HG02571 (cell line): Measurements from ENCODE around the gene EEIG2.
"Not testable (repeated sequence)": the region's sequence is repeated elsewhere in the genome, so short reads cannot be mapped to it uniquely, and the experiment has no call there.

Source experiments
- ATAC-seq: cut with Tn5 transposase; IDR thresholded peaks from one replicate; pipeline ENCODE4 v1.9.1; 2021; ENCODE audit warnings: mild to moderate bottlenecking, moderate library complexity; ENCODE audit not compliant: unreplicated experiment

Gene EEIG2

GRCh38 chr1:108541861-108542260 lies 18.0 kb upstream of the EEIG2 start:
- ATAC-seq = no peak

DNA sequence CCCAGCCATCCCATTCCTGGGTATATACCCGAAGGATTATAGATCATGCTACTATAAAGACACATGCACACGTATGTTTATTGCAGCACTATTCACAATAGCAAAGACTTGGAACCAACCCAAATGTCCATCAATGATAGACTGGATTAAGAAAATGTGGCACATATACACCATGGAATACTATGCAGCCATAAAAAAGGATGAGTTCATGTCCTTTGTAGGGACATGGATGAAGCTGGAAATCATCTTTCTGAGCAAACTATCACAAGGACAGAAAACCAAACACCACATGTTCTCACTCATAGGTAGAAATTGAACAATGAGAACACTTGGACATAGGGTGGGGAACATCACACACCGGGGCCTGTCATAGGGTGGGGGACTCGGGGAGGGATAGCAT lies 12.4 kb upstream of the EEIG2 start:
- ATAC-seq = not testable (repeated sequence)

- ATAC-seq = peak; percentile 95
These were observed 8.6 kb upstream of the EEIG2 start for GRCh38 chr1:108551137-108551862.

DNA sequence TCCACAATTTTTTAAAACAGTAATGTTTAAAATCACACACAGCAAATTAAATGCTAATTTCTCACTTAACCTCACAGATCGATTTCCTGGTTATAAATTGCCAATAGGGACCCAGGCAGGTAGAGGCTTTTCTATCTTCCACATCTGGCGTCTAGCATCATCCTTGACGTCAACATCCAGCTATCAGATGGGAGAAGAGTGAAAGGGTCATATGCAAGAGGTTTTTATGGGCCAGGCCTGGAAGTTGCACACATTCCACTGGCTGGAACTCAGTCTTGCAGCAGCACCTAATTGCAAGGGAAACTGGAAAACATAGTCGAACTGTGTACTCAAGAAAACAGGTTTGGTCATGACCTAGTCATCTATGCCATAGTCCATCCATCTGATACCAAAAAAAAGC lies 6.0 kb upstream of the EEIG2 start:
- ATAC-seq = no peak

GRCh38 chr1:108554682-108555427 lies 5.0 kb upstream of the EEIG2 start:
- no peak for ATAC-seq

- ATAC-seq = no peak
These were observed 3.8 kb upstream of the EEIG2 start for GRCh38 chr1:108556066-108556465.

DNA sequence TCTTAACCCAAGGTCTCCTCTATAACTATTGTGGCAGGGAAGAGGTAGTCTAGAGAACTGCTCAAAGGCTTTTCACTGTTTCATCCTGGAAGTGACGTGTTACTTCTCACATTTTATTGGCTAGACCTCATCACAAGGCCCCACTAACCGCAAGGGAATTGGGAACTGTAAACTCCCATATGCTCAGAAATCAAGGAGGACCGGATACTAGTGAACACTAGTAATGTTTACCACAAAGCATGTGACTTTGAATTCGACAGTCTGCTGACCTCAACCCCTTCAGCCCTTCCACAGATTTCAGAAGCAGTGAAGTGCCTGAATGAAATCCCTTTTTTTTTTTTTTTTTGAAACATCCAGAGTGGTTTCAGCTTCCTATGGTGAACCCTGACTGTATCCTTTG lies 3.4 kb upstream of the EEIG2 start:
- ATAC-seq = no peak

DNA sequence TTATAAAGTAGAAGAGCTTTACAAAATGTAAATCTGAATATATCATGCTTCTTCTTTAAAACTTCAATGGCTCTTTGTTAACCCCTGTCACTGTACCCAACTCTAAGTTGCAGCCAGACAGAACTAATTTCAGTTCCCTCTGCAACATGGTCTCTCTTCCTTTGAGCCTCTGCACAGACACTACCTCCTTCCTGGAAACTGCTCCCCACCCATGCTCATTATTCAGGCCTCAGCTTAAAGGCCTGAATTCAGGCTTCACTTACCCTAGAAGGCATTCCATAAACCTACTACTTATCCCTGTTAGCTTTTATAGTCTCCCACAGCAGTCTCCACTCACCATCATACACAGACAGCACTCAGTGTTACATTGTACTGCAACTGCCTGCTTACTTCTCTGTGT lies 2.6 kb upstream of the EEIG2 start:
- peak; percentile 18 for ATAC-seq

- peak; percentile 31 for ATAC-seq
These were observed 431 bp downstream of the EEIG2 start for GRCh38 chr1:108560189-108560873.

DNA sequence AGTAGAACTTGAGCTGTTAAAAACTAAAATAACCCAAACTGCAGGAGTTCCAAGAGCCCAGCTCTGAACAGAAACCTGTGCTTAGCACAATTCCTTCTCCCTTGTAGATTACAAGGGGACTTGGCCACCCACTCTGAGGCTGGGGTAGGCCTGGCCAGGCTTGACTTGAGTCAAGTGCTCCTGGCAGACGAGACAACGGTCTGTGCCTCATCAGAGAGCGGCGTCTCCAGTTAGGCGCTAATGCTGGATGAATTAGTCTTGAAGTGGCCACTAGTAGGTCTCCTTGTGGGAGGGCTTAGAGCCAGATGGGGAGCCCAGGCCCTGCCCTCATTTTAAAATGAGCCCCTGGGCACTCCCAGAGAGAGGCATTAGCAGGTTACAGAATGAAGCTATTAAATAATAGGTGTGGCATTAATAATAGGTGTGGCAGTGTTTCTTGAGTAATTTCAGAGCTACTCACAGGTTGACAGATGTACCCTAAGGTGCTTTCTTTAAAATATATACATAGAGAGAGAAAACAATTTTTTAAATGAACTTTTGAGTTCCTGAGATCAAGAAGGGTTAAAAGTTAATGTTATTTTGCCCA lies 1.1 kb downstream of the EEIG2 start:
- no peak for ATAC-seq

DNA sequence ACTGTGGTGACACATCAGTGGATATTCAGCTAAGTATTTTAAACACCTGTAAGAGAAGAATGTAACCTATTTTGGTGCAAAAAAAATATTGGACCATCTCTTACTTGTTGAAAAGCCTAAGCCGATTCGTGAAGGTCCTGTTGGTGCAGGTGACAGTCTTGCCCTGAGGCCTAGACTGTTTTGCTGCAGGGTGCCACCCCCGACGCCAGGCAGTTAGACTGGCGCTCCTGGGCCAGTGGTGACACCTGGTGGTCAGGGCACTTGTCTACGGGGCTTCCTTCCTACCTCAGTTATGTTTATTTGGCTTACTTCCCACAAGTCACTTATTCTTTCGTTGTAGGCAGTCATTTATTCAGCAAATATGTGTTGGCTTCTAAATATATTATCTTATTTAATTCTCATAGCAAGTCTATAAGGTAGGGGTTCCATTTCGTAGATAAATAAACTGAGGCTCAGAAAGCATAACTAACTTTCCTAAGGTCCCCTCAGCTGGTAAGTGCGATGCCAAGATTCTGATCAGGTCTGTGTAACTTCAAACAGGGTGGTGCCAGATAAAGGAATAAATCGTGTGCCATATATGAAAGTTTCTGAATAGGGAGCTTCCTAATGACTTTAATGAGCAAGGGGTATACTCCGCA lies 1.9 kb downstream of the EEIG2 start:
- ATAC-seq = peak; percentile 32

GRCh38 chr1:108563808-108564207 lies 3.9 kb downstream of the EEIG2 start:
- no peak for ATAC-seq

DNA sequence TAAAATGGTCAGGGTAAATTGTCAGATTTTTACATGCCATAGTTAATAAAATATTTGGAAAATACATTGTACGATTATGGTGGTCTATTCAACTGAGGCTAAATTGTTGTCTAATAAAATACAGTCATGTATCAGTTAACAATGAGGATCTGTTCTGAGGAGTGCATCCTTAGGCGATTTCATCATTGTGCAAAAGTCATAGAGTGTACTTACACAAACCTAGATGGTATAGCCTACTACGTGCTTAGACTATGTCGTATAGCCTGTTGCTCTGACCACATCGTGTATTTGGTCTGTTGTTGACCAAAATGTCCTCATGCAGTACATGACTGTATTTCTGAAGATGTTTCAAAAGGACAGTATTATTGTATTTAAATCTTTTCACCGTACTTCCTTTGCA lies 5.2 kb downstream of the EEIG2 start:
- no peak for ATAC-seq

DNA sequence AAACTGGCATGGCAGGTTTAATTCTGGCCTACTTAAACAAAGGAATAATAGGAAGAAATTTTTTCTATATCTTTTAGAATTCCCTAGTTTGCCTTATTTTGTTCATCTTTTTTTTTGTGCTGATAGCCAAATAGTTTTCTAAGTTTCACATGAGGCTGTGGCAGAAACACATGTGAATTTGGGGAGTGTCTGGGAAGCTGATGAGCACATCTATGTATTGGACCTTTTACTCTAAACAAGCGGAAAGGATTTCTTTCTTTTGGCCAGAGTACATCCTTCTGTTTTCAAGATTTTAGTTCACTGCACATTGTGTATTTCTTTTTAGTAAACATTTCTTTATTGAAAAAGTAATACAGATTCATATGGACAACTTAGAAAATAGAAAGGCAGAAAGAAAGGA lies 5.6 kb downstream of the EEIG2 start:
- no peak for ATAC-seq

DNA sequence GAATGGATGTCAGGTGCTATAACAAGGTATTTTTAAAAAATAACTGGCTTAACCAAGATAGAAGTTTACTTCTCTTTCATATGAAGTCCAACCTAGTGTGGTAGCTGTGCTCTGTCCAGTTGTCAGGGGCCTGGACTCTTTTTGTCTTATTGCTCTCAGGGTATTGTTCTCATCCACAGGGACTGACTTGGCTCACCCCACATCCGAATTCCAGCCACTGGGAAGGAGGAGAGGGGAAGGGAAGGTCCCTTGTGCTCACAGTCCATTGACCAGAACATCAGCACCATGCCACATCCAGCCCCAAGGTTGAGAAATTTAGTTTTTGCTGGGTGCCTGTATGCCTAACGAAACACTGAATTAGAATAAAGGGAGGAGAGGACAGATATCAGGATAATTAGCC lies 8.7 kb downstream of the EEIG2 start:
- no peak for ATAC-seq

DNA sequence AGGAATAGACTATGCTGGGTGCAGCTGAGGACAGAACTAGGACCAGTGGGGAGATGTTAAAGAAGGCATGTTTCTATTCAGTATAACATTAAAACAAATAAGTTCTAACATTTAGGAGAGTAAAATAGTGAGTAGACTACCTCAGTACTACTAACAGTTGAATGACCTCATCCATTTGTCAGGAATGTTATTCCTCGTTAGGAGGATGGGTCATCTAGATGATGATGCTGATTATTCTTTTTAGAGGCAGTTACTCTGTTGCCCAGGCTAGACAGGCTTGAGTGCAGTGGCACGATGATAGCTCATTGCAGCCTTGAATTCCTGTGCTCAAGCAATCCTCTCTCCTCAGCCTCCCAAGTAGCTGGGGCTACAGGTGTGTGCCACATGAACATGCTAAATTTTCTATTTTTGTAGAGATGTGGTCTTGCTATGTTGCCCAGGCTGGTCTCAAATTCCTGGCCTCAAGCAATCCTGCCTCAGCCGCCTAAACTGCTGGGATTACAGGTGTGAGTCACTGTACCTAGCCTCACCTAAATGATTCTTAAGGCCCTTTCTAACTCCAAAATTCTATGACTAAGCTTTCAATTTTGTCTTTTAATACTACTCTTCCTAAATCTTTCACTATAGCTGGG lies 9.3 kb downstream of the EEIG2 start:
- no peak for ATAC-seq

DNA sequence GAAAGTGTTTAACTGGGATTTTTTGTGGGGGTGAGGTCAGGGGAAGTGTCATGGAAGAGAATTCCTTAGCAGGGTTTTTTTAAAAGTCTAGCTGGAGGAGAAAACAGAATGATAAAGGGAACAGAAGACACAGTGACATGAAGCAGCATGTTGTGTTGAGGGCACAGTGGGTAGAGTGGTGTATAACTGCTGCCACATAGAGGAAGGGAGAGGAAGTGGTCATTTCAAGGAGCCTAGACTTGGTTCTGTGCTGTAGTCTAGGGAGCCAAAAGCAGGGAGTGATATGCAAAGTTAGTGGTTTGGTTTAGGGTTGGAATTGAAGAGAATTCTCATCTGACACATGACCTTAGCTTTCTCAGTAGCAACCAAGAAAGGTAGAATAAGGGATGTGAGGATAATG lies 10.2 kb downstream of the EEIG2 start:
- peak; percentile 98 for ATAC-seq

DNA sequence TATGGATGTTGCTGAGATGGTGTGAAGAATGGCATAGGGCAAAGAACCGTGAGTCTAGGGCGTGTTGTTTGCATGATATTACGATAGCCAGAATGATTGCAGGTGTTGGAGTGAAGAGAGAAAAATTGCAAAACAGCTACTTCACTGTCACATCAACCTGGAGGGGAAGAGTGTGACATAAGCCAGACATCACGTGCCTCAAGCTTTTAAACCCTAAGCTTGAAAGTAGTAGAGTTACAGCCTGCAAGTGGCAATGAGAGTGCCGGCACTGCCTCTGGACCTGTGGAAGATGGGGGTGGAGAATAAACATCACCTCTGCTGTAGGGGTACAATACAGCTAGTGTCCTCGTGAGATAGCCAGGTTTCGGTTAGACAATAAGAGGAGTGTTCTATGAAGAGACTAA lies 11.1 kb downstream of the EEIG2 start:
- ATAC-seq = no peak

DNA sequence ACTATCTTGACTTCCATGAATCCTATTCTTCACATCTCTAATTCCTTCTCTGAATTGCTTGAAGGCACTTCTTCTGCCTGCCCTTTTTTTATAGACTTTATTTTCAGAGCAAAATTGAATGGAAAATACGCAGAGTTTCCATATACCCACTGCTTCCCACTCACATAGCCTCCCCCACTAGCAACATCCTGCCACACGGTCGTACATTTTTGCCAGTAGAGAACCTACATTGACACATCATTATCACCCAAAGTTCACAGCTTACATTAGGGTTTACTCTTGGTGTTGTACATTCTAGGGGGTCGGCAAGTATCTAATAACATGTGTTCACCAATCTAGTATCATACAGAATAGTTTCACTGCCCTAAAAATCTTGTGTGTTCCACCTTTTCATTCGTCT lies 12.3 kb downstream of the EEIG2 start:
- ATAC-seq = no peak

GRCh38 chr1:108573183-108573582 lies 13.3 kb downstream of the EEIG2 start:
- ATAC-seq = no peak

GRCh38 chr1:108574008-108574407 lies 14.1 kb downstream of the EEIG2 start:
- no peak for ATAC-seq
